NK-92 (cell line): ENCODE results near the gene CIAO2B.

ENCODE experiments used
- DNase-seq: peaks from one replicate; lab custom pipeline; 2025; ENCODE audit not compliant: unreplicated experiment; lab: John Stamatoyannopoulos, UW

Gene CIAO2B

GRCh38 chr16:66888647-66889615 lies 45.3 kb downstream of the CIAO2B start:
- DNase-seq, result no peak

DNA sequence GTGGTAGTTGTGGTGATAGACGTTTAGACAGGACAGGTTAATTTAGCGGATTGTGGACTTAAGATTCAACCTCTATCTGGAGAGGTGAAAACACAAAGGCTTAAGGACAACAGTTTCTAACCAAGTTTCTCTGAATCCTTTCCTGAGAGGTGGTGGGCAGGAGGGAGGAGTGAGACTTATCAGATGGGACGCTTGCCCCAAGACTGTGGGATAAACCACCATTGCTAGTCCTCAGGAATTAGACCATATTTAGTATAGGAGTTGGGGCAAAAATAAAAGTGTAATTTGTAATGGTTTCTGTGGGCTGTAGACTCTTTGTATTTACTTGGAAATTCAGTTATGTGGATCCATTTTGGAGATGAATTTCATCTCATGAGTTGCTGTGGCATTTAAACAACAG lies 47.3 kb downstream of the CIAO2B start:
- DNase-seq, result no peak

- no peak for DNase-seq
Observed at GRCh38 chr16:66886321-66886720, 47.9 kb downstream of the CIAO2B start.

DNA sequence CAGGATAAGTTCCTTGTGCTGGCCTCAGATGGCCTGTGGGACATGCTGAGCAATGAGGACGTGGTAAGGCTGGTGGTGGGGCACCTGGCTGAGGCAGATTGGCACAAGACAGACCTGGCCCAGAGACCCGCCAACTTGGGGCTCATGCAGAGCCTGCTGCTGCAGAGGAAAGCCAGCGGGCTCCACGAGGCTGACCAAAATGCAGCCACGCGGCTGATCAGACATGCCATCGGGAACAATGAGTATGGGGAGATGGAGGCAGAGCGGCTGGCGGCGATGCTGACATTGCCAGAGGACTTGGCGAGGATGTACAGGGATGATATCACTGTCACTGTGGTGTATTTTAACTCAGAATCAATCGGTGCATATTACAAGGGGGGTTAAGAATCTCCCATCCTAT lies 48.7 kb downstream of the CIAO2B start:
- no peak for DNase-seq

GRCh38 chr16:66882702-66883101 lies 51.5 kb downstream of the CIAO2B start:
- no peak for DNase-seq
